Measurements from ENCODE around the gene RMDN2. TPM values are rescaled to one million over a fixed set of nuclear protein-coding genes. Genes with fewer than 3 reads are reported as not detected.

Gene RMDN2
- polyA plus RNA-seq, 2 of the 4 experiments (the other 2 are of a cell fraction), result 4.6 to 6.9 TPM

- Histone ChIP-seq H3K9me3 (no peaks in the 10 kb centered on the region), H3K4me1 (peaks cover 11% of the 10 kb centered on the region; the same call in 1 of the 3 replicates), H3K27ac (no peak overlapping the region), H3K4me3 (no peak overlapping the region), H3K4me2 (no peak overlapping the region)
- ATAC-seq (no peak), DNase-seq (ENCODE audit: low read depth in 1 of 2, low spot score in 1 of 2) (no peak), FAIRE-seq (no peak)
- CTCF ChIA-PET, result interaction anchor here (1.1 to 1.8 kb wide), 3 partner anchors 15 to 526 kb away, joined by 3 to 5 read pairs (median 4); no protein-coding TSS in a partner anchor
- WGBS (ENCODE audit: missing lambda C conversion rate), result 61% methylated on average over 5 of the region's 5 CpGs
- POLR2A ChIA-PET, result interaction anchor here (1.2 kb wide), 1 partner anchor 10 kb away, joined by 4 read pairs; no protein-coding TSS in a partner anchor
- TF ChIP-seq PHF8 (IDR thresholded peaks at IDR 0.05; ENCODE audit: borderline replicate concordance, low read depth) (no peak), ZFP36 (IDR thresholded peaks at IDR 0.05; ENCODE audit: borderline replicate concordance, partially characterized antibody) (no peak), CBX8 (IDR thresholded peaks at IDR 0.05) (no peak), POLR2A (IDR thresholded peaks at IDR 0.05; ENCODE audit: low read length) (no peak), MAZ (IDR thresholded peaks at IDR 0.05; ENCODE audit: borderline replicate concordance, low read depth, low read length) (no peak), NR3C1 (IDR thresholded peaks at IDR 0.05) (no peak), JUNB (IDR thresholded peaks at IDR 0.05) (no peak), EHF (CRISPR knock-in tag; IDR thresholded peaks at IDR 0.05) (no peak), EHMT2 (IDR thresholded peaks at IDR 0.05; ENCODE audit: low read depth) (no peak), USF2 (IDR thresholded peaks at IDR 0.05) (no peak), HDAC2 (IDR thresholded peaks at IDR 0.05) (no peak), RCOR1 (IDR thresholded peaks at IDR 0.05; ENCODE audit: low read depth, low read length) (no peak), HEYL (CRISPR knock-in tag; IDR thresholded peaks at IDR 0.05) (no peak), HOXB5 (CRISPR knock-in tag; IDR thresholded peaks at IDR 0.05) (no peak), EP300 (IDR thresholded peaks at IDR 0.05) (no peak), TP53 (CRISPR knock-in tag; IDR thresholded peaks at IDR 0.05) (no peak), GATA3 (IDR thresholded peaks at IDR 0.05; ENCODE audit: borderline replicate concordance) (no peak)
- TF ChIP-seq, protein P1, sequence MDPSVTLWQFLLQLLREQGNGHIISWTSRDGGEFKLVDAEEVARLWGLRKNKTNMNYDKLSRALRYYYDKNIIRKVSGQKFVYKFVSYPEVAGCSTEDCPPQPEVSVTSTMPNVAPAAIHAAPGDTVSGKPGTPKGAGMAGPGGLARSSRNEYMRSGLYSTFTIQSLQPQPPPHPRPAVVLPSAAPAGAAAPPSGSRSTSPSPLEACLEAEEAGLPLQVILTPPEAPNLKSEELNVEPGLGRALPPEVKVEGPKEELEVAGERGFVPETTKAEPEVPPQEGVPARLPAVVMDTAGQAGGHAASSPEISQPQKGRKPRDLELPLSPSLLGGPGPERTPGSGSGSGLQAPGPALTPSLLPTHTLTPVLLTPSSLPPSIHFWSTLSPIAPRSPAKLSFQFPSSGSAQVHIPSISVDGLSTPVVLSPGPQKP (IDR thresholded peaks at IDR 0.05; ENCODE audit: low read depth, low read length), result no peak
- TF ChIP-seq, protein P2, sequence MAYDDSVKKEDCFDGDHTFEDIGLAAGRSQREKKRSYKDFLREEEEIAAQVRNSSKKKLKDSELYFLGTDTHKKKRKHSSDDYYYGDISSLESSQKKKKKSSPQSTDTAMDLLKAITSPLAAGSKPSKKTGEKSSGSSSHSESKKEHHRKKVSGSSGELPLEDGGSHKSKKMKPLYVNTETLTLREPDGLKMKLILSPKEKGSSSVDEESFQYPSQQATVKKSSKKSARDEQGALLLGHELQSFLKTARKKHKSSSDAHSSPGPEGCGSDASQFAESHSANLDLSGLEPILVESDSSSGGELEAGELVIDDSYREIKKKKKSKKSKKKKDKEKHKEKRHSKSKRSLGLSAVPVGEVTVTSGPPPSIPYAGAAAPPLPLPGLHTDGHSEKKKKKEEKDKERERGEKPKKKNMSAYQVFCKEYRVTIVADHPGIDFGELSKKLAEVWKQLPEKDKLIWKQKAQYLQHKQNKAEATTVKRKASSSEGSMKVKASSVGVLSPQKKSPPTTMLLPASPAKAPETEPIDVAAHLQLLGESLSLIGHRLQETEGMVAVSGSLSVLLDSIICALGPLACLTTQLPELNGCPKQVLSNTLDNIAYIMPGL (CRISPR knock-in tag; IDR thresholded peaks at IDR 0.05; ENCODE audit: borderline replicate concordance), result no peak
Observed at GRCh38 chr2:37921781-37922180, 3.3 kb upstream of the RMDN2 start.

DNA sequence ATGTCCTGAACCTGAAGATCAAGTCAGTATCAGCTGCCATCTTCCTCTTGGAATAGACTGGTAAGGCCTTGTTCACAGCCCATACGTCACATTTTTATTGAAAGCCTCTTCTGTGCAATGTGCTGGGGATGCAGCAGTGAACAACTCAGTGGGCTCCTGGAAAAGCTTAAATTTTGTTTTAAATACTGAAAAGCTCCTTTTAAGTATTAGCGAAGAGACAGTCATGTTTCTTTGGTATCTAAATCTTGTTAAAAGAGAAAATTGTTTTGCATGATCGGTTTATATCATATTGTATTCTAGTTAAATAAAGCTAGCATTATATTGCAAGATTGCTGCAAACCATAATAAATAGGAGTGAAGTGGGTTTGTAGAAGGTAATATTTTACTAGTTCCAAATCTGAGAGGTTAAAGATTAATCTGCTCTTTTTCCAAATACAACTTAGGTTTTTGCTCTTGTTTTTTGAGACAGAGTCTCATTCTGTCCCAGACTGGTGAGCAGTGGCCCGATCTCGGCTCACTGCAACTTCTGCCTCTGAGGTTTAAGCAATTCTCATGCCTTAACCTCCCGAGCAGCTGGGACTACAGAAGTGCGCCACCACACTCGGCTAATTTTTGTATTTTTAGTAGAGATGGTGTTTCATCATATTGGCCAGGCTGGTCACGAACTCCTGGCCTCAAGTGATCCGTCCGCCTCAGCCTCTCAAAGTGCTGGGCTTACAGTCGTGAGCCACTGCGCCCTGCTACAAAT lies 1.6 kb upstream of the RMDN2 start:
- ChIA-PET POLR2A (no interaction called here), CTCF (interaction anchor here (0.7 to 2.5 kb wide), 9 partner anchors 9 to 153 kb away, joined by 3 to 5 read pairs (median 4); partner anchors contain the start of gene CYP1B1)
- H3K4me2 ChIP-seq, result no peak overlapping the region; the same call in 2 of the 3 replicates
- ATAC-seq (no peak), FAIRE-seq (no peak), DNase-seq (ENCODE audit: low read depth in 1 of 2, low spot score in 1 of 2) (no peak)
- WGBS (ENCODE audit: missing lambda C conversion rate), result 91% methylated on average over 13 of the region's 13 CpGs
- no peak overlapping the region for H3K4me3 ChIP-seq
- TF ChIP-seq, protein P3, sequence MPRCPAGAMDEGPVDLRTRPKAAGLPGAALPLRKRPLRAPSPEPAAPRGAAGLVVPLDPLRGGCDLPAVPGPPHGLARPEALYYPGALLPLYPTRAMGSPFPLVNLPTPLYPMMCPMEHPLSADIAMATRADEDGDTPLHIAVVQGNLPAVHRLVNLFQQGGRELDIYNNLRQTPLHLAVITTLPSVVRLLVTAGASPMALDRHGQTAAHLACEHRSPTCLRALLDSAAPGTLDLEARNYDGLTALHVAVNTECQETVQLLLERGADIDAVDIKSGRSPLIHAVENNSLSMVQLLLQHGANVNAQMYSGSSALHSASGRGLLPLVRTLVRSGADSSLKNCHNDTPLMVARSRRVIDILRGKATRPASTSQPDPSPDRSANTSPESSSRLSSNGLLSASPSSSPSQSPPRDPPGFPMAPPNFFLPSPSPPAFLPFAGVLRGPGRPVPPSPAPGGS (IDR thresholded peaks at IDR 0.05), result no peak
- TF ChIP-seq ESRRA (IDR thresholded peaks at IDR 0.05; ENCODE audit: borderline replicate concordance, low read length), result no peak
- no peak for TF ChIP-seq PHF8 (IDR thresholded peaks at IDR 0.05; ENCODE audit: borderline replicate concordance, low read depth)
- TF ChIP-seq NR3C1 (IDR thresholded peaks at IDR 0.05), result no peak
- no peak for TF ChIP-seq MYC (IDR thresholded peaks at IDR 0.05; ENCODE audit: borderline replicate concordance, low read length)
- no peak for TF ChIP-seq FOSB (CRISPR knock-in tag; IDR thresholded peaks at IDR 0.05)
- TF ChIP-seq GATA3 (IDR thresholded peaks at IDR 0.05; ENCODE audit: borderline replicate concordance), result no peak
- TF ChIP-seq HOXA7 (CRISPR knock-in tag; IDR thresholded peaks at IDR 0.05), result no peak
- no peak for TF ChIP-seq CEBPB (IDR thresholded peaks at IDR 0.05)
- no peak for TF ChIP-seq MAFK (IDR thresholded peaks at IDR 0.05; ENCODE audit: partially characterized antibody)
- no peak for TF ChIP-seq RCOR1 (IDR thresholded peaks at IDR 0.05; ENCODE audit: low read depth, low read length)
- no peak for TF ChIP-seq HDAC2 (IDR thresholded peaks at IDR 0.05)
- TF ChIP-seq RFX5 (IDR thresholded peaks at IDR 0.05), result no peak
- peaks cover 11% of the 10 kb centered on the region; the same call in 1 of the 3 replicates for H3K4me1 ChIP-seq
- H3K9me3 ChIP-seq, result no peaks in the 10 kb centered on the region
- H3K27ac ChIP-seq, result no peak overlapping the region
